Upper lobe of left lung (tissue), 4 donors: Measurements from ENCODE around the gene PIAS4.

ENCODE experiments used
- CTCF ChIP-seq, 6 experiments: fragments of 450-650 bp in 4 of 6; fragments of 200-600 bp in 2 of 6; sonication (generic) in 2 of 6; IDR thresholded peaks; one replicate each; pipeline ENCODE4 v1.5.1; 2016 to 2019; ENCODE audit warnings: antibody characterized with exemption in 6 of 6
- POLR2AphosphoS5 ChIP-seq, 2 donors: sonication (generic); formaldehyde crosslinking; IDR thresholded peaks; one replicate each; pipeline ENCODE4 v1.5.1; 2017; ENCODE audit warnings: antibody characterized with exemption in 2 of 2

- TF ChIP-seq CTCF (IDR thresholded peaks at IDR 0.05) (no peak), POLR2AphosphoS5 (IDR thresholded peaks at IDR 0.05) (no peak)
Measured at GRCh38 chr19:3959766-3960131, 47.8 kb upstream of the PIAS4 start.
